ENCODE data around the gene DISP2. TPM values are rescaled to one million over a fixed set of nuclear protein-coding genes. Genes with fewer than 3 reads are reported as not detected.

The DISP2 gene
- total and polyA plus RNA-seq, 9 of the 15 experiments (the other 6 are each of a cell fraction or from before 2014, with no cell fraction given): 0.06 to 0.89 (median 0.15) TPM; not detected in 1

DNA sequence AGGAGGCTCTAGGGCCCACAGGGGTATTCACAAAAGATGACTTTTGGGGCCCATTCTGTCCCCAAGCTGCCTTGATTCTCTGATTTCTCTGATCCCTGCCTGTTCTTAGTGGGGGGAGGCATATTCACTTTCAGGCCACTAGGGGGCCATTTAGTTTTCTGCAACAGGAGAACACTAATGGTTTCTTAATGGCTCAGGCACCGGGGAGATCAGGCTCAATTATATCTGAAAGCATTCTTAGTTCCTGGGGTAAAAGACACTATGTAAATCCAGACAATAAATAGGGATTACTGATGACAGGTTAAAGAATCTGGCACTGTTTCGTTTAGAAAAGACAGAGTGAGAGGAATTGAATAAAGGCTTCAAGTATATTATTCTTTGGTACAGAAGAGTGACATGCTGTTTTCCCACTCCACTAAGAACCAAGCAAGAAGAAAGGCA is 37.1 kb upstream of the DISP2 start (continued):
- TF ChIP-seq, protein P1, sequence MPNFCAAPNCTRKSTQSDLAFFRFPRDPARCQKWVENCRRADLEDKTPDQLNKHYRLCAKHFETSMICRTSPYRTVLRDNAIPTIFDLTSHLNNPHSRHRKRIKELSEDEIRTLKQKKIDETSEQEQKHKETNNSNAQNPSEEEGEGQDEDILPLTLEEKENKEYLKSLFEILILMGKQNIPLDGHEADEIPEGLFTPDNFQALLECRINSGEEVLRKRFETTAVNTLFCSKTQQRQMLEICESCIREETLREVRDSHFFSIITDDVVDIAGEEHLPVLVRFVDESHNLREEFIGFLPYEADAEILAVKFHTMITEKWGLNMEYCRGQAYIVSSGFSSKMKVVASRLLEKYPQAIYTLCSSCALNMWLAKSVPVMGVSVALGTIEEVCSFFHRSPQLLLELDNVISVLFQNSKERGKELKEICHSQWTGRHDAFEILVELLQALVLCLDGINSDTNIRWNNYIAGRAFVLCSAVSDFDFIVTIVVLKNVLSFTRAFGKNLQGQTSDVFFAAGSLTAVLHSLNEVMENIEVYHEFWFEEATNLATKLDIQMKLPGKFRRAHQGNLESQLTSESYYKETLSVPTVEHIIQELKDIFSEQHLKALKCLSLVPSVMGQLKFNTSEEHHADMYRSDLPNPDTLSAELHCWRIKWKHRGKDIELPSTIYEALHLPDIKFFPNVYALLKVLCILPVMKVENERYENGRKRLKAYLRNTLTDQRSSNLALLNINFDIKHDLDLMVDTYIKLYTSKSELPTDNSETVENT (CRISPR knock-in tag; IDR thresholded peaks at IDR 0.05): no peak
- TF ChIP-seq PYGO2 (tag; IDR thresholded peaks at IDR 0.05): no peak
- TF ChIP-seq STAT5B (CRISPR knock-in tag; IDR thresholded peaks at IDR 0.05): no peak
- TF ChIP-seq ZNF444 (CRISPR knock-in tag; IDR thresholded peaks at IDR 0.05): no peak
- no peak for TF ChIP-seq KAT8 (IDR thresholded peaks at IDR 0.05; ENCODE audit: low read depth)
- no peak for TF ChIP-seq ZFX (CRISPR knock-in tag; IDR thresholded peaks at IDR 0.05)
- TF ChIP-seq ZNF324 (CRISPR knock-in tag; IDR thresholded peaks at IDR 0.05): no peak
- TF ChIP-seq ZNF253 (CRISPR knock-in tag; conservative IDR thresholded peaks at IDR 0.05): no peak
- no peak for TF ChIP-seq CAMTA2 (CRISPR knock-in tag; conservative IDR thresholded peaks at IDR 0.05)
- TF ChIP-seq TRIM28 (IDR thresholded peaks at IDR 0.05): no peak
- TF ChIP-seq, protein P2, sequence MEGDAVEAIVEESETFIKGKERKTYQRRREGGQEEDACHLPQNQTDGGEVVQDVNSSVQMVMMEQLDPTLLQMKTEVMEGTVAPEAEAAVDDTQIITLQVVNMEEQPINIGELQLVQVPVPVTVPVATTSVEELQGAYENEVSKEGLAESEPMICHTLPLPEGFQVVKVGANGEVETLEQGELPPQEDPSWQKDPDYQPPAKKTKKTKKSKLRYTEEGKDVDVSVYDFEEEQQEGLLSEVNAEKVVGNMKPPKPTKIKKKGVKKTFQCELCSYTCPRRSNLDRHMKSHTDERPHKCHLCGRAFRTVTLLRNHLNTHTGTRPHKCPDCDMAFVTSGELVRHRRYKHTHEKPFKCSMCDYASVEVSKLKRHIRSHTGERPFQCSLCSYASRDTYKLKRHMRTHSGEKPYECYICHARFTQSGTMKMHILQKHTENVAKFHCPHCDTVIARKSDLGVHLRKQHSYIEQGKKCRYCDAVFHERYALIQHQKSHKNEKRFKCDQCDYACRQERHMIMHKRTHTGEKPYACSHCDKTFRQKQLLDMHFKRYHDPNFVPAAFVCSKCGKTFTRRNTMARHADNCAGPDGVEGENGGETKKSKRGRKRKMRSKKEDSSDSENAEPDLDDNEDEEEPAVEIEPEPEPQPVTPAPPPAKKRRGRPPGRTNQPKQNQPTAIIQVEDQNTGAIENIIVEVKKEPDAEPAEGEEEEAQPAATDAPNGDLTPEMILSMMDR (IDR thresholded peaks at IDR 0.05 in 2 of 3, conservative IDR thresholded peaks at IDR 0.05 in 1 of 3; ENCODE audit: insufficient read depth in 2 of 3, low read depth in 1 of 3, low read length in 3 of 3): peak; percentile 84 to 86 (median 84)
- TF ChIP-seq ZNF586 (CRISPR knock-in tag; conservative IDR thresholded peaks at IDR 0.05): no peak
- TF ChIP-seq PCBP1 (IDR thresholded peaks at IDR 0.05; ENCODE audit: low read depth, low read length, poor library complexity, severe bottlenecking): no peak
- TF ChIP-seq, protein P3, sequence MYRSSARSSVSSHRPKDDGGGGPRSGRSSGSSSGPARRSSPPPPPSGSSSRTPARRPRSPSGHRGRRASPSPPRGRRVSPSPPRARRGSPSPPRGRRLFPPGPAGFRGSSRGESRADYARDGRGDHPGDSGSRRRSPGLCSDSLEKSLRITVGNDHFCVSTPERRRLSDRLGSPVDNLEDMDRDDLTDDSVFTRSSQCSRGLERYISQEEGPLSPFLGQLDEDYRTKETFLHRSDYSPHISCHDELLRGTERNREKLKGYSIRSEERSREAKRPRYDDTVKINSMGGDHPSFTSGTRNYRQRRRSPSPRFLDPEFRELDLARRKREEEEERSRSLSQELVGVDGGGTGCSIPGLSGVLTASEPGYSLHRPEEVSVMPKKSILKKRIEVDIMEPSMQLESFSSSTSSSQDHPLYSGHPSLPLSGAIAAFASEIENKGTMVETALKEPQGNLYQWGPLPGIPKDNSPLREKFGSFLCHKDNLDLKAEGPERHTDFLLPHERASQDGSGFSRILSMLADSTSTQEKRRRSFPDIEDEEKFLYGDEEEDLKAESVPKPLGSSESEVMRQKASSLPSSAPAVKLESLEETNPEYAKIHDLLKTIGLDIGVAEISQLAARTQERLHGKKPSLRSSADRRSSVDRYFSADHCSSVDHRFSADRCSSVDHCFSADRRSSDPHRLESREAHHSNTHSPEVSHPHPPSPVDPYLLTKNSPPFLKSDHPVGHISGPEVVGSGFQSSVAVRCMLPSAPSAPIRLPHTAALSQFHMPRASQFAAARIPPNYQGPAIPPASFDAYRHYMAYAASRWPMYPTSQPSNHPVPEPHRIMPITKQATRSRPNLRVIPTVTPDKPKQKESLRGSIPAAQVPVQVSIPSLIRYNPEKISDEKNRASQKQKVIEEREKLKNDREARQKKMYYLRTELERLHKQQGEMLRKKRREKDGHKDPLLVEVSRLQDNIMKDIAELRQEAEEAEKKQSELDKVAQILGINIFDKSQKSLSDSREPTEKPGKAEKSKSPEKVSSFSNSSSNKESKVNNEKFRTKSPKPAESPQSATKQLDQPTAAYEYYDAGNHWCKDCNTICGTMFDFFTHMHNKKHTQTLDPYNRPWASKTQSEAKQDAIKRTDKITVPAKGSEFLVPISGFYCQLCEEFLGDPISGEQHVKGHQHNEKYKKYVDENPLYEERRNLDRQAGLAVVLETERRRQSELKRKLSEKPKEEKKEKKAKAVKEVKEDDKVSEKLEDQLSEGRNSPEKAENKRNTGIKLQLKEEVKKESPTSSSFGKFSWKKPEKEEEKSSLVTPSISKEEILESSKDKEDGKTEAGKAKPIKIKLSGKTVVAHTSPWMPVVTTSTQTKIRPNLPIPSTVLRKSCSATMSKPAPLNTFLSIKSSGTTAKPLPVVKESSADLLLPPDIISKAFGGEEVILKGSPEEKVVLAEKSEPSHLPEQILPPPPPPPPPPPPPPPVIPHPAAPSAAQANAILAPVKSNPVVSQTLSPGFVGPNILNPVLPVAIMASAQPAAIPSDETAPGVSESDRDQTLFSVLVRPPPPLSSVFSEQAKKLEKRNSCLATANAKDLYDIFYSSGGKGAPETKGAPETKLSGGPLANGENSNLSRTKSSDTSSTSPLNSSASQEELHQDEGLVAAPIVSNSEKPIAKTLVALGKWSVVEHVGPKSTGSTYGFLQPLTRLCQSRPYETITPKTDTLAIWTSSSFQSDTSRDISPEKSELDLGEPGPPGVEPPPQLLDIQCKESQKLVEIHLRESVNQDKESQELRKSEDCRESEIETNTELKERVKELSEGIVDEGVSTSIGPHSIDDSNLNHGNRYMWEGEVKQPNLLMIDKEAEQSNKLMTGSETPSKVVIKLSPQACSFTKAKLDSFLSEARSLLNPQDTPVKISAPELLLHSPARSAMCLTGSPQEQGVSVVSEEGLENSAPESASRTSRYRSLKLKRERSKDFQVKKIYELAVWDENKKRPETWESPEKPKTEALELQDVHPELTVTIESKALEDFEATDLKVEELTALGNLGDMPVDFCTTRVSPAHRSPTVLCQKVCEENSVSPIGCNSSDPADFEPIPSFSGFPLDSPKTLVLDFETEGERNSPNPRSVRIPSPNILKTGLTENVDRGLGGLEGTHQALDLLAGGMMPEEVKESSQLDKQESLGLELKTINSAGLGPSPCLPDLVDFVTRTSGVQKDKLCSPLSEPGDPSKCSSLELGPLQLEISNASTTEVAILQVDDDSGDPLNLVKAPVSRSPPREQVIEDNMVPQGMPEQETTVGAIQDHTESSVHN (IDR thresholded peaks at IDR 0.05; ENCODE audit: borderline replicate concordance in 1 of 2, low read depth in 1 of 2): no peak
- no peak for TF ChIP-seq U2AF1 (optimal IDR thresholded peaks at IDR 0.05; ENCODE audit: low read depth, low read length)
- no peak for TF ChIP-seq NEUROD1 (IDR thresholded peaks at IDR 0.05; ENCODE audit: borderline replicate concordance, low read depth, low read length, partially characterized antibody)
- no peak for TF ChIP-seq HNRNPL (IDR thresholded peaks at IDR 0.05; ENCODE audit: low read depth, low read length)

Measured in K562 (cell line).